ENCODE data around the gene CLINT1. TPM values are rescaled to one million over a fixed set of nuclear protein-coding genes. Genes with fewer than 3 reads are reported as not detected.
A peak's percentile ranks its signal among the peaks of the same experiment; 100 is the strongest.
"Not testable (repeated sequence)": the region's sequence is repeated elsewhere in the genome, so short reads cannot be mapped to it uniquely, and the experiment has no call there.

Gene CLINT1
- total RNA-seq, 3 donors from 2014 or later = 86.5 to 157 (median 89.5) TPM

GRCh38 chr5:157888814-157889532 is 30.0 kb upstream of the CLINT1 start:
- intact Hi-C loops (cut with DNase I; ENCODE audit: low total_unique reads) = no loop called here
- Histone ChIP-seq H3K27ac (peak overlapping the region; percentile 59 to 62), H3K4me1 (no peaks in the 10 kb centered on the region), H3K9me3 (peaks cover 0 to 3% of the 10 kb centered on the region in 2 donors), H3K27me3 (no peaks in the 10 kb centered on the region), H3K36me3 (no peaks in the 10 kb centered on the region), H3K4me3 (no peak overlapping the region)
- DNase-seq (ENCODE audit: low spot score in 2 of 2) = no peak
- TF ChIP-seq CTCF (IDR thresholded peaks at IDR 0.05) (no peak), POLR2A (IDR thresholded peaks at IDR 0.05) (no peak), POLR2AphosphoS5 (IDR thresholded peaks at IDR 0.05) (no peak)

- TF ChIP-seq CTCF (IDR thresholded peaks at IDR 0.05) (no peak), POLR2A (IDR thresholded peaks at IDR 0.05) (no peak), POLR2AphosphoS5 (IDR thresholded peaks at IDR 0.05) (no peak)
- Histone ChIP-seq H3K4me3 (no peak overlapping the region), H3K36me3 (no peaks in the 10 kb centered on the region), H3K27me3 (no peaks in the 10 kb centered on the region), H3K27ac (no peak overlapping the region), H3K9me3 (peaks cover 0 to 3% of the 10 kb centered on the region in 2 donors), H3K4me1 (no peaks in the 10 kb centered on the region)
- DNase-seq (ENCODE audit: low spot score in 2 of 2) = no peak
- intact Hi-C loops (cut with DNase I; ENCODE audit: low total_unique reads) = no loop called here
Observed at GRCh38 chr5:157886796-157887380, 27.9 kb upstream of the CLINT1 start.

GRCh38 chr5:157885051-157885450 is 26.1 kb upstream of the CLINT1 start:
- H3K9me3 ChIP-seq; H3K27me3 ChIP-seq; H3K4me1 ChIP-seq; DNase-seq (ENCODE audit: low spot score in 2 of 2); H3K27ac ChIP-seq; intact Hi-C loops (cut with DNase I; ENCODE audit: low total_unique reads); H3K4me3 ChIP-seq; H3K36me3 ChIP-seq: not testable (repeated sequence)

- H3K9me3 ChIP-seq; H3K4me3 ChIP-seq; H3K36me3 ChIP-seq; H3K27ac ChIP-seq; H3K27me3 ChIP-seq; intact Hi-C loops (cut with DNase I; ENCODE audit: low total_unique reads); H3K4me1 ChIP-seq; DNase-seq (ENCODE audit: low spot score in 2 of 2): not testable (repeated sequence)
Observed at GRCh38 chr5:157881498-157881897, 22.6 kb upstream of the CLINT1 start.

GRCh38 chr5:157877821-157878220 is 18.9 kb upstream of the CLINT1 start:
- intact Hi-C loops (cut with DNase I; ENCODE audit: low total_unique reads) = no loop called here
- Histone ChIP-seq H3K4me3 (no peak overlapping the region), H3K4me1 (no peaks in the 10 kb centered on the region), H3K36me3 (no peaks in the 10 kb centered on the region), H3K9me3 (no peaks in the 10 kb centered on the region), H3K27me3 (no peaks in the 10 kb centered on the region), H3K27ac (no peak overlapping the region)
- no peak for DNase-seq (ENCODE audit: low spot score in 2 of 2)
- TF ChIP-seq POLR2AphosphoS5 (IDR thresholded peaks at IDR 0.05) (no peak), CTCF (IDR thresholded peaks at IDR 0.05) (no peak), POLR2A (IDR thresholded peaks at IDR 0.05) (no peak)

- Histone ChIP-seq H3K9me3 (no peaks in the 10 kb centered on the region), H3K4me1 (no peaks in the 10 kb centered on the region), H3K27me3 (no peaks in the 10 kb centered on the region), H3K36me3 (no peaks in the 10 kb centered on the region), H3K4me3 (no peak overlapping the region), H3K27ac (no peak overlapping the region)
- intact Hi-C loops (cut with DNase I; ENCODE audit: low total_unique reads) = no loop called here
- TF ChIP-seq POLR2A (IDR thresholded peaks at IDR 0.05) = no peak
- TF ChIP-seq POLR2AphosphoS5 (IDR thresholded peaks at IDR 0.05) = no peak
- DNase-seq (ENCODE audit: low spot score in 2 of 2) = no peak
Observed at GRCh38 chr5:157874861-157875260, 15.9 kb upstream of the CLINT1 start.

Data from breast epithelium (tissue), 4 donors.